A673 (cell line): Measurements from ENCODE around the gene SNX24. TPM values are rescaled to one million over a fixed set of nuclear protein-coding genes. Genes with fewer than 3 reads are reported as not detected.

Source experiments
- BruUV-seq: library from RNA; stranded (reverse); fragments of 400-500 nt; replicated peaks from 2 replicates; lab custom pipeline; 2021; lab: Mats Ljungman, UMichigan
- CTCF ChIA-PET: fragments of 300-600 bp; sonication (Branson Sonifier 250); formaldehyde crosslinking; loops from one replicate; lab custom pipeline; 2022; ENCODE audit warnings: antibody characterized with exemption; lab: Charles Lee
- POLR2A ChIA-PET: fragments of 300-600 bp; sonication (Branson Sonifier 250); formaldehyde crosslinking; loops from one replicate; lab custom pipeline; 2022; ENCODE audit warnings: antibody characterized with exemption; ENCODE audit not compliant: low non-redundant PET; lab: Charles Lee
- DNase-seq: peaks from one replicate; pipeline ENCODE4 v3.0.0-alpha.2; 2015; ENCODE audit warnings: low spot score
- H3K27ac ChIP-seq: fragments of 200-600 bp; sonication (generic); 2 replicates; pipeline ENCODE4 v1.5.1; 2016; ENCODE audit warnings: mixed run types, low read depth, mild to moderate bottlenecking, mixed read lengths, antibody characterized with exemption, low read length; ENCODE audit not compliant: poor library complexity, severe bottlenecking
- H3K27me3 ChIP-seq: fragments of 200-600 bp; sonication (generic); replicated peaks from 2 replicates; pipeline ENCODE4 v1.6.1; 2017; ENCODE audit warnings: mixed run types, low read depth, mild to moderate bottlenecking, mixed read lengths, antibody characterized with exemption, low read length; ENCODE audit not compliant: insufficient read depth, poor library complexity
- H3K36me3 ChIP-seq: fragments of 200-600 bp; sonication (generic); 2 replicates; pipeline ENCODE4 v1.6.1; 2016; ENCODE audit warnings: mixed run types, mild to moderate bottlenecking, mixed read lengths, antibody characterized with exemption, low read length; ENCODE audit not compliant: insufficient read depth, poor library complexity, severe bottlenecking
- H3K4me1 ChIP-seq: fragments of 200-600 bp; sonication (generic); 2 replicates; pipeline ENCODE4 v1.6.1; 2017; ENCODE audit warnings: mixed run types, mild to moderate bottlenecking, mixed read lengths, antibody characterized with exemption, low read length; ENCODE audit not compliant: insufficient read depth, poor library complexity, severe bottlenecking
- H3K4me3 ChIP-seq: fragments of 200-600 bp; sonication (generic); 2 replicates; pipeline ENCODE4 v1.5.1; 2016; ENCODE audit warnings: low read depth, mixed run types, mild to moderate bottlenecking, mixed read lengths, low read length; ENCODE audit not compliant: poor library complexity, severe bottlenecking
- H3K9me3 ChIP-seq: fragments of 200-600 bp; sonication (generic); 2 replicates; pipeline ENCODE4 v1.6.1; 2016; ENCODE audit warnings: mixed run types, low read depth, mild to moderate bottlenecking, mixed read lengths, antibody characterized with exemption, low read length; ENCODE audit not compliant: poor library complexity, severe bottlenecking
- EZH2 ChIP-seq: fragments of 200-600 bp; sonication (generic); IDR thresholded peaks from 2 replicates; pipeline ENCODE4 v1.6.1; 2017; ENCODE audit warnings: borderline replicate concordance, low read depth, mild to moderate bottlenecking, mixed read lengths, antibody characterized with exemption, low read length; ENCODE audit not compliant: poor library complexity, severe bottlenecking
- intact Hi-C: fragments of 100-400 bp; cut with micrococcal nuclease; formaldehyde crosslinking; loops from one replicate; pipeline ENCODE4 v1.10.0; 2022; ENCODE audit not compliant: unreplicated experiment
- total RNA-seq: library from RNA; stranded (reverse); gene quantifications from 2 replicates; pipeline ENCODE4 v1.2.3, GENCODE V29; 2021
- TF ChIP-seq, protein P1 (sequence below): fragments of 300-800, 200-600 bp; sonication (generic); conservative IDR thresholded peaks from 2 replicates; pipeline ENCODE4 v1.5.1; 2017; ENCODE audit warnings: low read depth, mild to moderate bottlenecking, antibody characterized with exemption, low read length, moderate library complexity, mixed read lengths

Gene SNX24
- total RNA-seq, 1 experiment from 2014 or later: 13.6 TPM

DNA sequence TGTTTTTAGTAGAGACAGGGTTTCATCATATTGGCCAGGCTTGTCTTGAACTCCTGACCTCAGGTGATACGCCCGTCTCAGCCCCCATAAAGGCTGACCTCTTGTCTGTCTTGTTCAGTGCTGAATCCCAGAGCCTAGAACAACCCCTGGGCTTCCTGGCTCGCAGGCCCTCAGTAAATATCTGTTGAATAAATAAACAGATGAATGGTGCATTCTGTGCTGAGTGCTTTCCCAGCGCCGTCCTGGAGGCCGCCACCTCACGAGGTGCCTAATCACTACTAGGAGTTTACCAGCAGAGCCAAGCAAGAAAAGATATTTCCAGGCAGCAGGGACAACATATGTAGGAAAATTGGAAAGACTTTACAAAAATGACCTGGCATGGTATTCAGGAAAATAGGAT is 88.5 kb downstream of the SNX24 start:
- Histone ChIP-seq H3K9me3 (no peaks in the 10 kb centered on the region), H3K4me1 (no peaks in the 10 kb centered on the region), H3K27ac (no peak overlapping the region), H3K36me3 (no peaks in the 10 kb centered on the region), H3K4me3 (no peak overlapping the region), H3K27me3 (no peaks in the 10 kb centered on the region)
- DNase-seq: no peak
- CTCF ChIA-PET: no interaction called here
- no TSS peak for BruUV-seq
- TF ChIP-seq EZH2: no peak
- TF ChIP-seq, protein P1, sequence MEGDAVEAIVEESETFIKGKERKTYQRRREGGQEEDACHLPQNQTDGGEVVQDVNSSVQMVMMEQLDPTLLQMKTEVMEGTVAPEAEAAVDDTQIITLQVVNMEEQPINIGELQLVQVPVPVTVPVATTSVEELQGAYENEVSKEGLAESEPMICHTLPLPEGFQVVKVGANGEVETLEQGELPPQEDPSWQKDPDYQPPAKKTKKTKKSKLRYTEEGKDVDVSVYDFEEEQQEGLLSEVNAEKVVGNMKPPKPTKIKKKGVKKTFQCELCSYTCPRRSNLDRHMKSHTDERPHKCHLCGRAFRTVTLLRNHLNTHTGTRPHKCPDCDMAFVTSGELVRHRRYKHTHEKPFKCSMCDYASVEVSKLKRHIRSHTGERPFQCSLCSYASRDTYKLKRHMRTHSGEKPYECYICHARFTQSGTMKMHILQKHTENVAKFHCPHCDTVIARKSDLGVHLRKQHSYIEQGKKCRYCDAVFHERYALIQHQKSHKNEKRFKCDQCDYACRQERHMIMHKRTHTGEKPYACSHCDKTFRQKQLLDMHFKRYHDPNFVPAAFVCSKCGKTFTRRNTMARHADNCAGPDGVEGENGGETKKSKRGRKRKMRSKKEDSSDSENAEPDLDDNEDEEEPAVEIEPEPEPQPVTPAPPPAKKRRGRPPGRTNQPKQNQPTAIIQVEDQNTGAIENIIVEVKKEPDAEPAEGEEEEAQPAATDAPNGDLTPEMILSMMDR: no peak
- POLR2A ChIA-PET: no interaction called here
- intact Hi-C loops: no loop called here

DNA sequence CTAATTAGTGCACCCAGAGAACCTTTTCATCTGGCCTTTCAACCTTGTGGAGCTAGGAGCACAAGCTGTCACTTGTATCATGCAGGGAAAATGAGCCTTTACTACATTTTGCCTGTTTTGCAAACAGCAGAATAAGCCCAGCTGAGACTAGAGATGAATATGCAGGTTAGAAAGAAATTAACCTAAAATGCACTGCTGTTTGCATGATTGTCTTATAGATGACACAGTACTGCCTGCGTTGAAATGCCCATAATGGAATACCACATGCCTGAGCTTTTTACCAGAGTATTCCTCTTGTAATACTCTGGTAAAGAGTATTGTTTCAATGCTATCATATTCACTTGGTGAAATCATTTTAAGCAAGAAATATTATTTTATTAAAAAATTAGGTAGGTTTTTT is 90.7 kb downstream of the SNX24 start:
- BruUV-seq: no TSS peak
- Histone ChIP-seq H3K27me3 (no peaks in the 10 kb centered on the region), H3K36me3 (no peaks in the 10 kb centered on the region), H3K27ac (no peak overlapping the region), H3K9me3 (no peaks in the 10 kb centered on the region), H3K4me3 (no peak overlapping the region), H3K4me1 (no peaks in the 10 kb centered on the region)
- no peak for DNase-seq
- intact Hi-C loops: no loop called here
- TF ChIP-seq, protein P1: no peak
- no peak for TF ChIP-seq EZH2
- ChIA-PET POLR2A (no interaction called here), CTCF (no interaction called here)

DNA sequence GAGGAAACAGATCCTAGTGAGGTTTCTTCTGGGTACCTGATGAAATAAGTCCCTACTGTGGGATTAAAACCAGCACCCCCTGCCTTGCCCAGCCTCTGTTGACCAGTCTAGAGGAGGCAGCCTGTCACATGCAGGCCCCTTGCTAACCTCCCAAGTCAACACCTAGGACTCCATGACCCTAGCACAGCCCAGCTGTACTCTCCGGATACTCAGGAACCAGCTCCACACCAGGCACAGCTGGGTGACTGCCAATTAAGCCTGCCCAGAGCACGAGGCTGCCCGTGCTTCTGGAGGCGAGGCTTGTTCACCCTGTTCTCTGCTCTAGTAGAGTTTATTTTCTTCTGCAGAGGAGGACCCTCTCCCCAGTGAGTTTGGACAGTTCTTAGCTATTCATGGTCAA is 92.5 kb downstream of the SNX24 start:
- DNase-seq: no peak
- no peak for TF ChIP-seq EZH2
- TF ChIP-seq, protein P1: no peak
- Histone ChIP-seq H3K27me3 (no peaks in the 10 kb centered on the region), H3K4me1 (peaks cover 4% of the 10 kb centered on the region), H3K9me3 (no peaks in the 10 kb centered on the region), H3K4me3 (no peak overlapping the region), H3K36me3 (no peaks in the 10 kb centered on the region), H3K27ac (no peak overlapping the region)
- POLR2A ChIA-PET: no interaction called here
- intact Hi-C loops: no loop called here
- BruUV-seq: no TSS peak
- CTCF ChIA-PET: no interaction called here
